ENCODE measurements around the gene PRXL2C. TPM values are rescaled to one million over a fixed set of nuclear protein-coding genes. Genes with fewer than 3 reads are reported as not detected.

PRXL2C gene
- total and polyA plus RNA-seq, 2 of the 13 experiments (the other 11 are each of a cell fraction or from before 2014, with no cell fraction given): 11.0 to 13.2 TPM

DNA sequence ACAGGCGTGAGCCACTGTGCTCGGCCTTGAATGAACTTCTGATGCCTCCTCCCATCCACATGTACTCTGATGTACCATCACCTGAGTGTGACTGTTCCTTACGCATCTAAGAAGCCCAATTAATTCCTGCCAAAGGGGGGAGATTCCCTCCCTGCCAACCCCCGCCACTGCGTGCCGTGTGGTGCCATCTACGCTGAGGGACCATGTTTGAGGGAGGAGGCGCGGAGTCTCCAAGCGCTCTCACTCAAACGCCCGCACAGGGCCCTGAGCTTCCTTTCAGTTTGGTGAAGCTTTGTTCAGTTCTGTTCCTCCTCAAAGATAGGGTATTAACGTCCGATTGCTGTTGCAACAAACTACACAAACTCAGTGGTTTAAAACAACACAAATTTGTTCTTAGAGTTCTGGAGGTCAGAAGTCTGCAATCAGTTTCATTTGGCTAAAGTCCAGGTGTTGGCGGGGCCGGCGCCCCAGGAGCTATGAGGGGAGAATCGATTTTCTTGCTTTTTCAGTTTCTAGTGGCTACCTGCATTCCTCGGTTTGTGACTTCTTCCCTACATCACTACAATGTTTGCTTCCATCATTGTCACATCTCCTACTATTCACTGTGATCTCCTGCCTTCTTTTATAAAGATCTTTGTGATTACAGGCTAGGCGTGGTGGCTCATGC lies 13.9 kb upstream of the PRXL2C start (continued):
- TF ChIP-seq, protein P1, sequence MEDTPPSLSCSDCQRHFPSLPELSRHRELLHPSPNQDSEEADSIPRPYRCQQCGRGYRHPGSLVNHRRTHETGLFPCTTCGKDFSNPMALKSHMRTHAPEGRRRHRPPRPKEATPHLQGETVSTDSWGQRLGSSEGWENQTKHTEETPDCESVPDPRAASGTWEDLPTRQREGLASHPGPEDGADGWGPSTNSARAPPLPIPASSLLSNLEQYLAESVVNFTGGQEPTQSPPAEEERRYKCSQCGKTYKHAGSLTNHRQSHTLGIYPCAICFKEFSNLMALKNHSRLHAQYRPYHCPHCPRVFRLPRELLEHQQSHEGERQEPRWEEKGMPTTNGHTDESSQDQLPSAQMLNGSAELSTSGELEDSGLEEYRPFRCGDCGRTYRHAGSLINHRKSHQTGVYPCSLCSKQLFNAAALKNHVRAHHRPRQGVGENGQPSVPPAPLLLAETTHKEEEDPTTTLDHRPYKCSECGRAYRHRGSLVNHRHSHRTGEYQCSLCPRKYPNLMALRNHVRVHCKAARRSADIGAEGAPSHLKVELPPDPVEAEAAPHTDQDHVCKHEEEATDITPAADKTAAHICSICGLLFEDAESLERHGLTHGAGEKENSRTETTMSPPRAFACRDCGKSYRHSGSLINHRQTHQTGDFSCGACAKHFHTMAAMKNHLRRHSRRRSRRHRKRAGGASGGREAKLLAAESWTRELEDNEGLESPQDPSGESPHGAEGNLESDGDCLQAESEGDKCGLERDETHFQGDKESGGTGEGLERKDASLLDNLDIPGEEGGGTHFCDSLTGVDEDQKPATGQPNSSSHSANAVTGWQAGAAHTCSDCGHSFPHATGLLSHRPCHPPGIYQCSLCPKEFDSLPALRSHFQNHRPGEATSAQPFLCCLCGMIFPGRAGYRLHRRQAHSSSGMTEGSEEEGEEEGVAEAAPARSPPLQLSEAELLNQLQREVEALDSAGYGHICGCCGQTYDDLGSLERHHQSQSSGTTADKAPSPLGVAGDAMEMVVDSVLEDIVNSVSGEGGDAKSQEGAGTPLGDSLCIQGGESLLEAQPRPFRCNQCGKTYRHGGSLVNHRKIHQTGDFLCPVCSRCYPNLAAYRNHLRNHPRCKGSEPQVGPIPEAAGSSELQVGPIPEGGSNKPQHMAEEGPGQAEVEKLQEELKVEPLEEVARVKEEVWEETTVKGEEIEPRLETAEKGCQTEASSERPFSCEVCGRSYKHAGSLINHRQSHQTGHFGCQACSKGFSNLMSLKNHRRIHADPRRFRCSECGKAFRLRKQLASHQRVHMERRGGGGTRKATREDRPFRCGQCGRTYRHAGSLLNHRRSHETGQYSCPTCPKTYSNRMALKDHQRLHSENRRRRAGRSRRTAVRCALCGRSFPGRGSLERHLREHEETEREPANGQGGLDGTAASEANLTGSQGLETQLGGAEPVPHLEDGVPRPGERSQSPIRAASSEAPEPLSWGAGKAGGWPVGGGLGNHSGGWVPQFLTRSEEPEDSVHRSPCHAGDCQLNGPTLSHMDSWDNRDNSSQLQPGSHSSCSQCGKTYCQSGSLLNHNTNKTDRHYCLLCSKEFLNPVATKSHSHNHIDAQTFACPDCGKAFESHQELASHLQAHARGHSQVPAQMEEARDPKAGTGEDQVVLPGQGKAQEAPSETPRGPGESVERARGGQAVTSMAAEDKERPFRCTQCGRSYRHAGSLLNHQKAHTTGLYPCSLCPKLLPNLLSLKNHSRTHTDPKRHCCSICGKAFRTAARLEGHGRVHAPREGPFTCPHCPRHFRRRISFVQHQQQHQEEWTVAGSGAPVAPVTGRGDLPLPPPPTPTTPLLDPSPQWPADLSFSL (CRISPR knock-in tag; IDR thresholded peaks at IDR 0.05): 0 out of 2 replicates have a peak, but pooled peaks have one; percentile 62
- TF ChIP-seq ZNF253 (CRISPR knock-in tag; IDR thresholded peaks at IDR 0.05; ENCODE audit: borderline replicate concordance) (no peak), ZNF17 (CRISPR knock-in tag; IDR thresholded peaks at IDR 0.05) (no peak), KDM2A (CRISPR knock-in tag; IDR thresholded peaks at IDR 0.05; ENCODE audit: borderline replicate concordance, low read depth) (0 out of 2 replicates have a peak, but pooled peaks have one; percentile 47), HDAC1 (CRISPR knock-in tag; IDR thresholded peaks at IDR 0.05) (peak; percentile 32; the same call in 1 of the 2 replicates), IRF2 (CRISPR knock-in tag; IDR thresholded peaks at IDR 0.05) (0 out of 2 replicates have a peak, but pooled peaks have one; percentile 19), BCL6 (CRISPR knock-in tag; IDR thresholded peaks at IDR 0.05) (peak; percentile 56; the same call in 1 of the 2 replicates), SOX6 (IDR thresholded peaks at IDR 0.05) (no peak), SOX6 (CRISPR knock-in tag; IDR thresholded peaks at IDR 0.05) (peak; percentile 19; the same call in 1 of the 2 replicates), MED8 (CRISPR knock-in tag; IDR thresholded peaks at IDR 0.05; ENCODE audit: insufficient replicate concordance) (no peak)
- TF ChIP-seq, protein P2, sequence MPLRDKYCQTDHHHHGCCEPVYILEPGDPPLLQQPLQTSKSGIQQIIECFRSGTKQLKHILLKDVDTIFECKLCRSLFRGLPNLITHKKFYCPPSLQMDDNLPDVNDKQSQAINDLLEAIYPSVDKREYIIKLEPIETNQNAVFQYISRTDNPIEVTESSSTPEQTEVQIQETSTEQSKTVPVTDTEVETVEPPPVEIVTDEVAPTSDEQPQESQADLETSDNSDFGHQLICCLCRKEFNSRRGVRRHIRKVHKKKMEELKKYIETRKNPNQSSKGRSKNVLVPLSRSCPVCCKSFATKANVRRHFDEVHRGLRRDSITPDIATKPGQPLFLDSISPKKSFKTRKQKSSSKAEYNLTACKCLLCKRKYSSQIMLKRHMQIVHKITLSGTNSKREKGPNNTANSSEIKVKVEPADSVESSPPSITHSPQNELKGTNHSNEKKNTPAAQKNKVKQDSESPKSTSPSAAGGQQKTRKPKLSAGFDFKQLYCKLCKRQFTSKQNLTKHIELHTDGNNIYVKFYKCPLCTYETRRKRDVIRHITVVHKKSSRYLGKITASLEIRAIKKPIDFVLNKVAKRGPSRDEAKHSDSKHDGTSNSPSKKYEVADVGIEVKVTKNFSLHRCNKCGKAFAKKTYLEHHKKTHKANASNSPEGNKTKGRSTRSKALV (CRISPR knock-in tag; IDR thresholded peaks at IDR 0.05): peak; percentile 32; the same call in 1 of the 2 replicates
- TF ChIP-seq, protein P3, sequence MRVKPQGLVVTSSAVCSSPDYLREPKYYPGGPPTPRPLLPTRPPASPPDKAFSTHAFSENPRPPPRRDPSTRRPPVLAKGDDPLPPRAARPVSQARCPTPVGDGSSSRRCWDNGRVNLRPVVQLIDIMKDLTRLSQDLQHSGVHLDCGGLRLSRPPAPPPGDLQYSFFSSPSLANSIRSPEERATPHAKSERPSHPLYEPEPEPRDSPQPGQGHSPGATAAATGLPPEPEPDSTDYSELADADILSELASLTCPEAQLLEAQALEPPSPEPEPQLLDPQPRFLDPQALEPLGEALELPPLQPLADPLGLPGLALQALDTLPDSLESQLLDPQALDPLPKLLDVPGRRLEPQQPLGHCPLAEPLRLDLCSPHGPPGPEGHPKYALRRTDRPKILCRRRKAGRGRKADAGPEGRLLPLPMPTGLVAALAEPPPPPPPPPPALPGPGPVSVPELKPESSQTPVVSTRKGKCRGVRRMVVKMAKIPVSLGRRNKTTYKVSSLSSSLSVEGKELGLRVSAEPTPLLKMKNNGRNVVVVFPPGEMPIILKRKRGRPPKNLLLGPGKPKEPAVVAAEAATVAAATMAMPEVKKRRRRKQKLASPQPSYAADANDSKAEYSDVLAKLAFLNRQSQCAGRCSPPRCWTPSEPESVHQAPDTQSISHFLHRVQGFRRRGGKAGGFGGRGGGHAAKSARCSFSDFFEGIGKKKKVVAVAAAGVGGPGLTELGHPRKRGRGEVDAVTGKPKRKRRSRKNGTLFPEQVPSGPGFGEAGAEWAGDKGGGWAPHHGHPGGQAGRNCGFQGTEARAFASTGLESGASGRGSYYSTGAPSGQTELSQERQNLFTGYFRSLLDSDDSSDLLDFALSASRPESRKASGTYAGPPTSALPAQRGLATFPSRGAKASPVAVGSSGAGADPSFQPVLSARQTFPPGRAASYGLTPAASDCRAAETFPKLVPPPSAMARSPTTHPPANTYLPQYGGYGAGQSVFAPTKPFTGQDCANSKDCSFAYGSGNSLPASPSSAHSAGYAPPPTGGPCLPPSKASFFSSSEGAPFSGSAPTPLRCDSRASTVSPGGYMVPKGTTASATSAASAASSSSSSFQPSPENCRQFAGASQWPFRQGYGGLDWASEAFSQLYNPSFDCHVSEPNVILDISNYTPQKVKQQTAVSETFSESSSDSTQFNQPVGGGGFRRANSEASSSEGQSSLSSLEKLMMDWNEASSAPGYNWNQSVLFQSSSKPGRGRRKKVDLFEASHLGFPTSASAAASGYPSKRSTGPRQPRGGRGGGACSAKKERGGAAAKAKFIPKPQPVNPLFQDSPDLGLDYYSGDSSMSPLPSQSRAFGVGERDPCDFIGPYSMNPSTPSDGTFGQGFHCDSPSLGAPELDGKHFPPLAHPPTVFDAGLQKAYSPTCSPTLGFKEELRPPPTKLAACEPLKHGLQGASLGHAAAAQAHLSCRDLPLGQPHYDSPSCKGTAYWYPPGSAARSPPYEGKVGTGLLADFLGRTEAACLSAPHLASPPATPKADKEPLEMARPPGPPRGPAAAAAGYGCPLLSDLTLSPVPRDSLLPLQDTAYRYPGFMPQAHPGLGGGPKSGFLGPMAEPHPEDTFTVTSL (CRISPR knock-in tag; IDR thresholded peaks at IDR 0.05; ENCODE audit: borderline replicate concordance): 0 out of 2 replicates have a peak, but pooled peaks have one; percentile 31
